DOHH2 (cell line): ENCODE measurements around the gene IFT25.

Experiments used
- EZH2phosphoT487 ChIP-seq: fragments of 200-600 bp; sonication (generic); IDR thresholded peaks from 2 replicates; pipeline ENCODE4 v1.6.1; 2017; ENCODE audit warnings: borderline replicate concordance, mild to moderate bottlenecking, antibody characterized with exemption, low read length, moderate library complexity, mixed read lengths
- TF ChIP-seq, protein P1 (sequence below): fragments of 200-600 bp; sonication (generic); IDR thresholded peaks from one replicate; pipeline ENCODE4 v1.5.1; 2014; ENCODE audit warnings: antibody characterized with exemption, mild to moderate bottlenecking, low read depth, low read length; ENCODE audit not compliant: poor library complexity, severe bottlenecking

GRCh38 chr1:53946252-53947171 lies 1.0 kb upstream of the IFT25 start, which contains the start of gene LRRC42:
- TF ChIP-seq, protein P1, sequence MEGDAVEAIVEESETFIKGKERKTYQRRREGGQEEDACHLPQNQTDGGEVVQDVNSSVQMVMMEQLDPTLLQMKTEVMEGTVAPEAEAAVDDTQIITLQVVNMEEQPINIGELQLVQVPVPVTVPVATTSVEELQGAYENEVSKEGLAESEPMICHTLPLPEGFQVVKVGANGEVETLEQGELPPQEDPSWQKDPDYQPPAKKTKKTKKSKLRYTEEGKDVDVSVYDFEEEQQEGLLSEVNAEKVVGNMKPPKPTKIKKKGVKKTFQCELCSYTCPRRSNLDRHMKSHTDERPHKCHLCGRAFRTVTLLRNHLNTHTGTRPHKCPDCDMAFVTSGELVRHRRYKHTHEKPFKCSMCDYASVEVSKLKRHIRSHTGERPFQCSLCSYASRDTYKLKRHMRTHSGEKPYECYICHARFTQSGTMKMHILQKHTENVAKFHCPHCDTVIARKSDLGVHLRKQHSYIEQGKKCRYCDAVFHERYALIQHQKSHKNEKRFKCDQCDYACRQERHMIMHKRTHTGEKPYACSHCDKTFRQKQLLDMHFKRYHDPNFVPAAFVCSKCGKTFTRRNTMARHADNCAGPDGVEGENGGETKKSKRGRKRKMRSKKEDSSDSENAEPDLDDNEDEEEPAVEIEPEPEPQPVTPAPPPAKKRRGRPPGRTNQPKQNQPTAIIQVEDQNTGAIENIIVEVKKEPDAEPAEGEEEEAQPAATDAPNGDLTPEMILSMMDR: peak; percentile 34
- no peak for TF ChIP-seq EZH2phosphoT487
